K562 (cell line): ENCODE data around the gene PBX2.

Experiments used
- CAMTA2 ChIP-seq: fragments of 250-450 bp; sonication (Bioruptor Pico); conservative IDR thresholded peaks from 2 replicates; pipeline ENCODE4 v1.5.1; 2022
- REST ChIP-seq, 2 experiments: fragments of 450-650 bp; formaldehyde crosslinking in 1 of 2; IDR thresholded peaks; 2 replicates each; pipeline versions ENCODE4 v1.4.0 to v1.6.1; 2014 to 2020; ENCODE audit warnings: mild to moderate bottlenecking in 2 of 2, borderline replicate concordance in 1 of 2, low read depth in 1 of 2
- SMC3 ChIP-seq: conservative IDR thresholded peaks from 2 replicates; pipeline ENCODE4 v1.6.1; 2011; ENCODE audit warnings: low read depth, low read length, improper control_type of control experiment; ENCODE audit not compliant: insufficient read depth
- SOX6 ChIP-seq: fragments of 450-650 bp; IDR thresholded peaks from 2 replicates; pipeline ENCODE4 v1.6.1; 2014; ENCODE audit warnings: mild to moderate bottlenecking
- TBP ChIP-seq: optimal IDR thresholded peaks from 2 replicates; pipeline ENCODE3; 2011; ENCODE audit warnings: low read depth, low read length, improper control_type of control experiment
- ZNF780A ChIP-seq: fragments of 250-450 bp; sonication (Bioruptor Pico); IDR thresholded peaks from 2 replicates; pipeline ENCODE4 v1.5.0; 2021; ENCODE audit warnings: mild to moderate bottlenecking
- TF ChIP-seq, protein P1 (sequence below): conservative IDR thresholded peaks from 2 replicates; pipeline ENCODE4 v1.6.1; 2011; ENCODE audit warnings: low read depth, mild to moderate bottlenecking, low read length; ENCODE audit not compliant: control insufficient read depth

DNA sequence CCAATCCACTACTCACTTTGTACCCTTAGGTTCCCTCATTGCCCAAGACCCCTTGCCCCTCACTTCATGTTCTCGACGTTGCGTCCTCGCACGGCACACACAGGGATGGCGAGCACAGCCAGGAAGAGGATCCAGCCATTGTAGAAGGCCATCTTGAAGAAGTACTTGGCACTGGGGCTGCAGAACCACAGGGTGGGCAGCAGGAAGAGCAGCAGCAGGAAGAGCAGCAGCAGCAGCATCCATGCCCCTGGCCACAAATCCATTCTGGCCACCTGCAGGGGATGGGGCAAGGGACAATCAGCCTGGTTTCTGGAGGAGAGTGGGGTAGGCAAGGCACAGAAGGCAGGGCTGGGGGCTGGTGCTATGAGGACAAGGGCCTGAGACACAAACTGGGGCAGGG, 18.8 kb downstream of the PBX2 start:
- TF ChIP-seq ZNF780A (CRISPR knock-in tag) (no peak), TBP (no peak), SOX6 (no peak), REST (IDR thresholded peaks at IDR 0.05; ENCODE audit: borderline replicate concordance) (no peak), REST (CRISPR knock-in tag; IDR thresholded peaks at IDR 0.05; ENCODE audit: low read depth) (no peak), CAMTA2 (CRISPR knock-in tag) (no peak), SMC3 (no peak)
- TF ChIP-seq, protein P1, sequence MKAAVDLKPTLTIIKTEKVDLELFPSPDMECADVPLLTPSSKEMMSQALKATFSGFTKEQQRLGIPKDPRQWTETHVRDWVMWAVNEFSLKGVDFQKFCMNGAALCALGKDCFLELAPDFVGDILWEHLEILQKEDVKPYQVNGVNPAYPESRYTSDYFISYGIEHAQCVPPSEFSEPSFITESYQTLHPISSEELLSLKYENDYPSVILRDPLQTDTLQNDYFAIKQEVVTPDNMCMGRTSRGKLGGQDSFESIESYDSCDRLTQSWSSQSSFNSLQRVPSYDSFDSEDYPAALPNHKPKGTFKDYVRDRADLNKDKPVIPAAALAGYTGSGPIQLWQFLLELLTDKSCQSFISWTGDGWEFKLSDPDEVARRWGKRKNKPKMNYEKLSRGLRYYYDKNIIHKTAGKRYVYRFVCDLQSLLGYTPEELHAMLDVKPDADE, result no peak
